GM21619 (cell line): ENCODE measurements around the gene SLC39A11.
A peak's percentile ranks its signal among the peaks of the same experiment; 100 is the strongest.
"Not testable (repeated sequence)": the region's sequence is repeated elsewhere in the genome, so short reads cannot be mapped to it uniquely, and the experiment has no call there.

Experiments used
- ATAC-seq: cut with Tn5 transposase; IDR thresholded peaks from one replicate; pipeline ENCODE4 v1.9.1; 2021; ENCODE audit not compliant: unreplicated experiment

Gene SLC39A11

DNA sequence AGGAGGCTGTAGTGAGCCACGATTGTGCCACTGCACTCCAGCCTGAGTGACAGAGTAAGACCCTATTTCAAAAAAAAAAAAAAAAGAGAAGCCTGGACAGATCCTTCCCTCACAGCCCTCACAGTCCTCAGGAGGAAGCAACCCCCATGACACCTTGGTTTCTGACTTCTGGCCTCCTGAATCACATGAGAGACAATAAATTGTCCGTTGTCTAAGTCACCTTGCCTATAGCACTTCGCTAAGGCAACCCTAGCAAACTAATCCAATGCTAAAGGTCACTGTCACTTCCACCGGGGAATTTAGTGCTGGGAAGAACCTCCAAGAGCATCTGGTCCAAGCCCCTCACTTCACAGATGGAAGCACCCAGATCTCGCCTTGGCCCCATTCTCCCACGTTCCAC is 18.9 kb upstream of the SLC39A11 start:
- no peak for ATAC-seq

DNA sequence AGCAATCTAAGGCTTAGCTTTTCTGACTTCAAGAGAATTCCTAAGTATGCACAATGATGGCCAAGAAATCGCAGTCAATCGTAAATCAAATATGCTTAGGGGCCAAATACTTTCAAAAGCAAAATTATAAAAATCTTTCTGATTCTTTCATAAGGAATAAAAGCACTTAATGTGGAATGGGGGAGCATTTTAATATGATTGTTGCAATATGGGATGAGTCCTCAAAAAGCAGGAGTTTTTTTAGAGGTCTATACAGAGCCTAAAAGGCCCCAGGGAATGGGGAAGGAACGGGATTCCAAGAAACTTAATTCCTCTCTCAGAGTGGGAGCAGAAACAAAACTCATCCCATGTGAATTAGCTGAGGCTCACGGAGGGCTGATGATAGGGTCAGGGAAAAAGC is 14.7 kb upstream of the SLC39A11 start:
- ATAC-seq = no peak

DNA sequence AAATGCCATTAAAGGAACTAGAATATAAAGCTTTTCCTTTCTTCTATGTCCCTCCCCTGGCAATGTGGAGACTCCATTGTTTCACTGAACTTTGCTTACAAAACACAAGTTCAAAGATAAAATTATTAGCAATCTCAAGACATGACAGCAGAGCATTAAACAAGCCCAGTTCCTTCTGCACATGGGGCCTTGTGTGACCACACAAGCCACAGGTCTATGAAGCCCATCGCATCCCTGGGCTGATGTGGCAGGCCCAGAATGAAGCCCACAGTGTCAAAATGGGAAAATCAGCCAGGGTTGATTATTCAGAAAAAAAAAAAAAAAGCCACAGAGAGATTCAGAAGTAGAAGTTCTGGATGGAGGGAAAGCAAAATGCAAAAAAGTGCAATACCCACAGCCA is 12.9 kb upstream of the SLC39A11 start:
- no peak for ATAC-seq

DNA sequence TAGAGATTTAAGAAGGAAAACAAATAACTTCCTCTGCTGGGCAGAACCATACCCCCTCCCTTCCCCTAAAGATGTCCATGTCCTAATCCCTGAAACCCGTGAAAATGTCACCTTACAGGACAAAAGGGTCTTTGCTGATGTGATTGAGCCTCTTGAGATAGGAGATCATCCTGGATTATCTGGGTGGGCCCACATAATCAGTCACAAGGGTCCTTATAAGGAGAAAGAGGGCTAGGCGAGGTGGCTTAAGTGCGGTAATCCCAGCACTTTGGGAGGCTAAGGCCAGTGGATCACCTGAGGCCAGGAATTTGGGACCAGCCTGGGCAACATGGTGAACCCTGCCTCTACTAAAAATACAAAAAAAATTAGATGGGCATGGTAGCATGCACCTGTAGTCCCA is 12.0 kb upstream of the SLC39A11 start:
- ATAC-seq = no peak

DNA sequence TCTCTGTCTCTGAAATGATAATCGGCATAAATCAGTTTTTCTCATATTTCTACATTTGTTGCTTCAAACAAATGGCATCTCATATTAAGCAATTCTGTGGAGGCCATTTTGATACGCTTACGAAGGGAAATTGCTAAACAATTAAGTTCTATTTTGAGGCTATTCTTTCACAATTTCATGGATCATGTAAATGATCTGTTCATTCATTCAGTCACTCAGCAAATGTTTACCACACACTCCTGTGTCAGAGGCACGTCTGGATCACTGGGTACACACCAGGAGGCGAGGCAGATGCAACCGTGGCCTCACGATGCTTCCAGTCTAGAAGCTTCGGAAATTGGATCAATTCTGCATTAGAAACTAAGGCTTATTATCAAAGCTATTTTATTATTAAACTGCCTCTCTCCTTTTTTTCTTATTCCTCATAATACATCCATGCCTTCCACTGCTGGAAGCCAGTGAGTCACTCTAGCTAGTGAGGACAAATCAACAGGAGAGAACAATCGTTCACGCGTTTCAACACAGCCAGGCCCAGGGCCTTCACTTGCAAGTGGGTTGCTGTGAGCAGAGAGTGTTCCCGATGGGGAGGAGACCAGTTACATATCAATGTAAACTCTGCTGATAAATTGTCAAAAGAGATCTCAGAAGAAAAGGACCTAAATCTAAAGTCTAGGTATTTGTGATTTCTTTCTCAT is 11.3 kb upstream of the SLC39A11 start:
- no peak for ATAC-seq

DNA sequence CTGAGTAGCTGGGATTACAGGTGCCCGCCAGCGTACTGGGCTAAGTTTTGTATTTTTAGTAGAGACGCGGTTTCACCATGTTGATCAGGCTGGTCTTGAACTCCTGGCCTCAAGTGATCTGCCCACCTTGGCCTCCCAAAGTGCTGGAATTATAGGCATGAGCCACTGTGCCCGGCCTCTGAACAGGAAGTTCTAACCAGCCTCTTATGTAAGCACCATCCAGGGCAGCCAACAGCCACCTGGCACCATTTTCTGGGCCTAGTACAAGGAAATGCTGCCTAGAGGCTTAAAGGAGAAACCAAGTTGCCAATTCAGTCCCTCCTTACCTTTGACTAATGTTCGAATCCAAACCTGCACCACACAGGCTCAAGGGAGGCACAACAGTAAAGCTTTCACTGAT is 8.5 kb upstream of the SLC39A11 start:
- ATAC-seq = no peak

DNA sequence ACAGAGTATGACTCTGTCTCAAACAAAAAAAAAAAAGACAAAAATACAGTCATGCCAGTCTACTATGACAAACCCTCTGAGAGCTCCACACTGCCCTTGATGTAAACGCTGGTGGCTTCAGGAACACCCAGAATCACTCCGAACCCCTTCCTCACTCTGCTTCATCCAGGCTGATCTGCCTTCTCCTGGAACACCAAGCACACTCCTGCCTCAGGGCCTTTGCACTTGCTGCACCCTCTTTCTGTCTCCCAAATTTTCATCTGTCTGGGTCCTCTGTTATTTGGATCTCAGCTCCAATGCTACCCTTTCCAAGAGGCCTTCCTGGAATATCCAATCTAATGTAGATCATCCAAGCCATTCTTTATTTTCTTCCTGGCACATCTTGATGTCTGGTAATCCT is 7.9 kb upstream of the SLC39A11 start:
- ATAC-seq = no peak

DNA sequence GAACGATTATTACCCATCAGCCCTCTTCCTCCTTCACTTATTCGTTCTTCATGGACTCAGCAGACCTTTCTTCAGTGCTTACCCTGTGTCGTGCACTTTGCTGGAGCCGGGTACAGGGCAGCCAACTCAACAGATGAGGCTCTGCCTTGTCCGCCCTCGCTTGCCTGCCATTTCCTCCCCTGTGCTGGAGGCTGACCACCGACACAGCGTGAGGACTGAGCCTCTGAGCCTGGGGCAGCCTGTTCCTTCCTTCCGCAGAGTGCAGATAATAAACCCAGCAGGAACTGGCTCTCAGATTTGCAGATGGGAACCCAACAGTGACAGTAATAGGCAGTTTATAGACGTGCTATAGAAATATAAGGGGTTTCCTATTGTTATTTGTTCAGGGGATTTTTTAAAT is 7.0 kb upstream of the SLC39A11 start:
- ATAC-seq = no peak

DNA sequence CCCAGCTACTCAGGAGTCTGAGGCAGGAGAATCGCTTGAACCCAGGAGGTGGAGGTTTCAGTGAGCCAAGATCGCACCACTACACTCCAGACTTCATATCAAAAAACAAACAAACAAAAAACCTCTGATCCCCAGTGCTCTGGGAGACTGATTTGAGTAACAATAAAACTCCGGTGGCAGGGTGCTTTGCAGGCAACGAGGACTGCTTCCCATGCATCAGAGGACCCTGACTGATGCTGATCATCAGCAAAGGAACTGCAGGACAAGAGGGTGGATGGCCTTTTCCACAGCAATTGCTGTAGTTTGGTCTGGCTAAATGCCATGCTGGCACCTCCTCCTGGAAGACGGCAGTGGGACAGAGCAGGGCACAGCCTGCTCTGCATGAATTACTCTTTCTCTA is 6.4 kb upstream of the SLC39A11 start:
- no peak for ATAC-seq

DNA sequence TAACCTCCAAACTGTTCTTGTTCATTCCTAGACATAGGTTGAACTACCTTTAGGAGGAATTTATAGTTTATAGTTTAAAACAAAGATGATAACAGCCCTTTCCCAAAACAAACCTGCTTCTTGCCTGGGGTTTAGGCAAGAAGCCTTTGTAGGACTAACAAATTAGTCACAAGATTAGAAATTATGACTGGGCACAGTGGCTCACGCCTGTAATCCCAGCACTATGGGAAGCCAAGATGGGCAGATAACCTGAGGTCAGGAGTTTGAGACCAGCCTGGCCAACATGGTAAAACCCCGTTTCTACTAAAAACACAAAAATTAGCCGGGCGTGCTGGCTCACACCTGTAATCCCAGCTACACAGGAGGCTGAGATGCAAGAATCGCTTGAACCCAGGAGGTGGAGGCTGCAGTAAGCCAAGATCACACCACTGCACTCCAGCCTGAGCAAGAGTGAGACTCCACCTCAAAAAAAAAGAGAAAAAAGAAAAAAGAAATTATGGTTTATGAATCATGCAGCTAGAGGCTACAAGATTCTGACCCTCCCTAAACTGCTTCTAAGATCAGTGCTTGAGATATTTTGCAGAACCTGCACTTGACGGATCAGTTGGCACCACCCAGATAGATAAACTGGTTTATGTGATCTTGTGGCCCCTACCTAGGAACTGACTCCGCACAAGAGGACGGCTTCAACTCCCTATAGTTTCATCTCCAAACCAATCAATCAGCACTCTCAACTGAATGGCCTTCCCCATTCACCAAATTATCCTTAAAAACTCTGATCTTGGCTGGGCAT is 5.7 kb upstream of the SLC39A11 start:
- not testable (repeated sequence) for ATAC-seq

DNA sequence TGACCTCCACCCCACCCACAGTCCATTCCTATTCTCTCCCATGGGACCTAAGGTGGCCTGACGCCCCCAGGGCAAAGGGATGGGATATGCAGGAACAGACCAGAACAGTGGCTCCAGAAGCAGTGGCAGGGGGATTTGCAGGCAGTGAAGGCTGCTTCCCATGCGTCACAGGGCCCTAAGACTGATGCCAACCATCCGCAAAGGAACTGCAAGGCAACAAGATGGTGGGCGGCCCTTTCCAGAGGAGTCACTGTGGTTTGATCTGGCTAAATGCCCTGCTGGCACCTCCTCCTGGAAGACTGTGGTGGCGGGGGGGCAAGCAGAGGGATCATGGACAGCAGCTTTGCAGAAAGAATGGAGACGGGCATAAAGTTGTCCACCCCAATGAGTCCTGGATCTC is 4.4 kb upstream of the SLC39A11 start:
- ATAC-seq = no peak

DNA sequence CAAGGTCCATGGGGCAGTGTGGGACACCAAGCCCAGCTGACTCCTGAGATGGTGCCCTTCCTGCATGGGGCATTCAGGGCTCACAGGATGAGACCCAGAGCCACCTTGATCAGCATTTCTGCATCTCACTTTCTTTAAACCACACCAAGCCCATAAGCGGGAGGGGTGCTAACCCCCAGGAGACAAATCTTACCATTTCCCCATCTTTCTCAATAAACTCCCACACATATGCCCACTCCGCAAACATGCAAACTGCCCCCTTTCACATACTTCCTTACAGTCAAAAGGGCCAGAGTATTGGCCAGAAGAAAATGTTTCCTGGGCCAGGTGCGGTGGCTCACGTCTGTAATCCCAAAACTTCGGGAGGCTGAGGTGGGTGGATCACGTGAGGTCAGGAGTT is 3.7 kb upstream of the SLC39A11 start:
- no peak for ATAC-seq

DNA sequence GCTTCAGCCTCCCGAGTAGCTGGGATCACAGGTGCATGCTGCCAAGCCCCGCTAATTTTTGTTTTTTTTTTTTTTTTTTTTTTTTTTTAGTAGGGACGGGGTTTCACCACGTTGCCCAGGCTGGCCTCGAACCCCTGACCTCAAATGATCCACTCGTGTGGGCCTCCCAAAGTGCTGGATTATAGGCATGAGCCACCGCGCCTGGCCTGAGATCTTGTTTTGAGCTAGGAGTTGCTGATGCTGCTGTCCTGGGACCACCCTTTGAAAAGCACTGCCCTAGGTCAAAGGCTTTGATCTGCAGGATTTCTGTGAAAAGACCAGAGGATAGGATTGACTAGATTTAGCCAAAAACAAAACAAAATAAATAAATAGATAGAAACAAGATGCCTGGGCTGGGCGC is 798 bp upstream of the SLC39A11 start:
- no peak for ATAC-seq

DNA sequence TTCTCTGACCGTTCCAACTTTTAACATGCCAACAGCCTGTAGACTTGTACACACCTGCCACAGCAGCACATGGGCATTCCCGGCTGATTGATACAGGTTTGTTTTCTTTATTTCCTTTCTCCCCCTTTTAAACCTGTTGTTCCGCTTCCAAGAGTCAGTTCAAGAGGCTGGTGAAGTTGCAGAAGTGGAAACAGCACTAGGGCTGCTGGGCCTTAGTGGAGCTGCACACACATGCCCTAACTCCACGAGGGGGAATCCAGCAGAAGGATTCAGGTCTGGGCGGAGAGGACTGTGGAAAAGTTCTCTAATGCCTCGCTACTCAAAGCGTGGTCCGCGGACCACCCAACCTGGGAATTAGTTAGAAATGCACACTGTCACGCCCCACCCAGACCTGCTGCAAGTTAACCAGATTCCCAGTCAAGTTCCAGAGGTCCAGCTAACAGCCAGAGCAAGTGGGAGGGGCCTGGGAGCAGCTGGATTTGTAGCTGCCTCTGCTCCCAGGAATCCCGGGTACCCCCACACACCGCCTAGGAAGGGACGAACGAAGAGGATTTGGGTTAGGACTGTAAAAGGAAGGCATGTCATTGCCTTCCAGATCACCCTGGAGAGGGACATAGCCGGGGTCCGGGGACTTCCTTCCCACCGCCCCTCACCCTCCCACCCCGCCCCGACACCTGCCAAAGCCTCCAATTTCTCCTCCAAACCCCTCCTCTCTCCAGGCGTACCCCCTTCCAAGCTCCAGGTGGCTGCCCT is 542 bp downstream of the SLC39A11 start:
- peak; percentile 22 for ATAC-seq

DNA sequence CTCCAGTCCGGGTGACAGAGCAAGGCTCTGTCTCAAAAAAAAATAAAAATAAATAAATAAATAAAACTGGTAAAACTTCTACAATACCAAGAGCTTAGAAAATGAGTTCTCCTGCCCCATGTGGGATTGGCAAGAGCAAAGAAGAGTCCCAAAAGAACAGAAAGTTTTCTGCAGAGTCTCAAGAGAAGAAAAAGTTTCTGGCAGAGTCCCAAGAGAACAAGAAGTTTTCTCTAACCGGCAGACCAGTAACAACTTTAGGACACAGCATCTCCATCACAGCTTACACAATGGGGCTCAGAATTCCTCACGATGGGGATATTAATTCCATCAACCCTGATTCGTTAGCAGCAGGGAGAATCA is 1.1 kb downstream of the SLC39A11 start:
- no peak for ATAC-seq

DNA sequence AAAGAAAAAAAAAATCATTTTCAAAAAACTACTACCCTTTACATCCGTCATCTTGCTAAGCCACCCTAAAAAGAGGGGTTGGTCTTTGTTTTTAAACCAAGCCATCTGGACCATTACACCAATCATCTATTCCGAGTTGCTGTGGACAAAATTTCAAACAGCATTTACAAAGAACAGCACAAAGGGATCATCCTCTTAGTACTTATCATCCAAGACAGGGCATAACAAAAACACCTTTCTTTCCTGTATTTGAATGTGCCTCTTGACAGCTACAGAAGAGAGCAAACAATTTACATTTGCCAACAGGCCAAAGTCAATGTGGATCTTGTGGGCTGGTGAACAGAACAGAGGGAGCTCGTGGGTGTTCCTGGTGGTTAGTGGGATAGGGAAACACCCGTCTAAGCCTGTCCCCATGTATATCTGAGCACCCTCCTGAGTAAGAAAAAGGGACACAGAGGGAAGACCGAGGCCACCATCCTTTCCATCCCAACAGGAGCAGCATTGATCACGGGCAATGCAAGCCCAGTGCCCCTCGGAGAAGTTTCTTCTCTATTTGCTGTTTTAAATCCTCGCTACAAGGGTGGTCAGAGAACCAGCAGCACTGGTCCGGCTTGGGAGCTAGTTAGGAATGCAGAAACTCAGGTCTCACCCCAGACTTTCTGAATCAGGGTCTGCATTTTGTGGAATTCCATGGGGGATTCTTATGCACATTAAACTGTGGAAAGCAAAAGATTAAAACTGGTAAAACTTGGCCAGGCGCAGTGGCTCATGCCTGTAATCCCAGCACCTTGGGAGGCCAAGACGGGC is 1.9 kb downstream of the SLC39A11 start:
- no peak for ATAC-seq

DNA sequence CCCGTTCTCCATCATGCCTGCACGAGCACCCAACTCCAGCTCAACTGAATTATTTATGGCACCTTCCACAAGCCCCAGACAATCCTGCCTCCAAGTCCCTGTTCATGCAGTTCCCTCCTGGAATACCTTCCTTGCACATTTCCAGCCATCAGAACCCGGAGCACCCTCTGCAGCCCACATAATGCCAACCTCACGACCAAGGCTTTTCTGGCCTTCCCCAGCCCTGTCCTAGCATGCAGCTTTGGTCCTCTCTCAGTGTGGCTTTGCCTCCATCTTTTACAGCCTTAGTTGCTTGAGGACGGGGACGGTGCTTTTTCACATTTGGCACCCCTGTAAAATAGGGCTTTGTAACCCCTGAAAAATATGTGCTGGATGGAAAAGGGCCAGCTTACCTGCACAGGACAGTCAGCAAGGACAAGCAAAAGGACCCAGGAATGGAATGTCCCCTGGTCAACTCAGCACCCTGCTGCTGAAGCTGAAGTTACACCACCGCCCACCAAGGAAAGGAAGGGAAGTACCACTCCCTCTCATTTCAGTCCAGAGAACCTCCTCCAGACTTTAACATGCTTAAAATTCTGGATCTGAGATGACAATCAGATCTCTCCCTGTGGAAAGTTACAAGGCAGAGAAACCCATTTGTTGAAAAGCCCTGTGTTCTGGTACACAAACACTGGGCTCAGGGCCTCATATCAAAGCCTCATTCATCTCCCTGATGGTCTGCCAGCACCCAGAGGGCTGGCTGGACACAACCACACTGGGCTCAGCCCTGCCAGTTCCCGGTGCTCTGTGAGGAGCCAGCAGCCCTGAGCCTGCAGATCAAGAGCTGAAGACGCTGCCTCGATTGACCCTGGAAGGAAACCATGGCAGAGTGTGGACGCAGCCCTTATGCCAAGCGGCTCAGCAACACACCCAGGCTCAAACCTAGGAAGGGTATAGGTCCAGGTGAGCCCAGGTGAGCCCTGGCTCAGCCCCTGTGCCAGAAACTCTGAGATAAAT is 2.9 kb downstream of the SLC39A11 start:
- ATAC-seq = no peak

DNA sequence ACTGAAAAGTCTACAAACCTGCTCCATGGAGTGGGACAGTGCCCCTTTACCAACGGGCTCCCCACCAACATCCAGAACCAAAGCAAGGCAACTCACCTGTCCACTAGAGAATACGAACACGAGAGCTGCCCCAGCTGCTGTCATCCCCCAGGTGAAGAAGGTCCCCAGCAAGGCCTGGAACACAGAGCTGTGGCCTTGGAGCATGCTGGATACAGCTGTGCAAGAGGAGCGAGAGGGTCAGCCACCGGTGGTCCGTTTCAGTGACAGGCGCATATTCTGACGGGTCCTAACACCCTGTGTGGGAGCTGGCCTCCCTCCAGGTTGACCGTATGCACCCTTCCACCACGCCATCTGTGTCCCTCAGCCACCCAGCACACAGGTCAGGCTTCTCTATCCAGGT is 3.9 kb downstream of the SLC39A11 start:
- no peak for ATAC-seq

DNA sequence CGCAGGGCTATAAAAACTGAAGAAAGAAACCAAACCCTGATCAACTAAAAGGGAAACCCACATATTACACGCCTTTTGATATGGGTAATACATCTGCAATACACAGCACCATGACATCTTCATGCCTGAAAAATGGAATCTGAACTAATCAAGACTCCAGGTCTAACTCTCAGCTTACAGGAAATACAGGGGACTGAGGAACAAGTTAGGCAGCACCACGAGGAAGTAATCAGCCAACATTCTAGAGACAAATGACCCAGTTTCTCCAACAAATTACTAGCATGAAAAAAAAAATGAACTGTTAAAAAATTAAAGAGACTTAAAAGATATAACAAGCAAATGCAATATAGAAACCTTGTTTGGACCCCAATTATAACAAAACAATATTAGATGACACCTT is 9.1 kb downstream of the SLC39A11 start:
- no peak for ATAC-seq

DNA sequence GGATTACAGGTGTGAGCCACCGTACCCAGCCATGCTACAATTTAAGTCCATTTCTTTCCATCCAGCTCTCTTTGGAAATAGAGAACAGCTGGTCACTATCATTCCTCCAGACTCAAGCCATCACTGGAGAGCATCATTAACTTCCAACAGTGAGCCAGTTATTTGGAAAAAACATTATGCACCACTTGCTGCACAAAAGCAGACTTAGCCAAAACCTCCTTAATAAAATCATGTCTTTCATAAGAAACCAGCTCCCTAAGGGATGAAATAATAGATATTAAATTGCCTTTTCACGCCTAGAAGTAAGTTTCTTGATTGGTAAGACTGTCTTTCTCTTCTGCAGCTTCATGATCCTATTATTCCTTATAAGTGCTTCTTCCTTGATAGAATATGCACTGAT is 17.9 kb downstream of the SLC39A11 start:
- ATAC-seq = no peak
